HEK293T (cell line): Measurements from ENCODE around the gene TTC28.
"Not testable (repeated sequence)": the region's sequence is repeated elsewhere in the genome, so short reads cannot be mapped to it uniquely, and the experiment has no call there.

Source experiments
- CTCF ChIA-PET: fragments of 350-600 bp; formaldehyde crosslinking; extraction: SDS; loops from one replicate; lab custom pipeline; 2021; ENCODE audit warnings: antibody characterized with exemption, inconsistent platforms; lab: Yijun Ruan, JAX
- POLR2A ChIA-PET: fragments of 350-600 bp; formaldehyde crosslinking; extraction: SDS; loops from one replicate; lab custom pipeline; 2020; ENCODE audit warnings: antibody characterized with exemption, inconsistent platforms; lab: Yijun Ruan, JAX
- DNase-seq: peaks from one replicate; pipeline ENCODE4 v3.0.0; 2012; ENCODE audit warnings: mixed read lengths; ENCODE audit errors: extremely low spot score
- ARNT ChIP-seq: fragments of 450-650 bp; IDR thresholded peaks from 2 replicates; pipeline ENCODE4 v1.6.1; 2017; ENCODE audit warnings: mild to moderate bottlenecking
- BHLHE40 ChIP-seq: fragments of 450-650 bp; IDR thresholded peaks from 2 replicates; pipeline ENCODE4 v1.6.1; 2016; ENCODE audit warnings: mild to moderate bottlenecking, moderate library complexity, borderline replicate concordance
- CTBP1 ChIP-seq: fragments of 450-650 bp; IDR thresholded peaks from 2 replicates; pipeline ENCODE4 v1.6.1; 2016; ENCODE audit warnings: borderline replicate concordance
- ELF4 ChIP-seq: fragments of 450-650 bp; IDR thresholded peaks from 2 replicates; pipeline ENCODE4 v1.6.1; 2017; ENCODE audit warnings: antibody characterized with exemption
- FOXA1 ChIP-seq: fragments of 450-650 bp; IDR thresholded peaks from 2 replicates; pipeline ENCODE4 v1.6.1; 2016; ENCODE audit warnings: mild to moderate bottlenecking
- FOXK2 ChIP-seq: fragments of 450-650 bp; IDR thresholded peaks from 2 replicates; pipeline ENCODE4 v1.6.1; 2016; ENCODE audit warnings: mild to moderate bottlenecking
- FOXM1 ChIP-seq: fragments of 450-650 bp; IDR thresholded peaks from 2 replicates; pipeline ENCODE4 v1.6.1; 2017; ENCODE audit warnings: mild to moderate bottlenecking, borderline replicate concordance
- HDGF ChIP-seq: fragments of 450-650 bp; IDR thresholded peaks from 2 replicates; pipeline ENCODE4 v1.6.1; 2017; ENCODE audit warnings: antibody characterized with exemption, borderline replicate concordance
- L3MBTL2 ChIP-seq: fragments of 450-650 bp; conservative IDR thresholded peaks from 2 replicates; pipeline ENCODE4 v1.6.1; 2016; ENCODE audit warnings: mild to moderate bottlenecking
- LEF1 ChIP-seq: fragments of 450-650 bp; IDR thresholded peaks from 2 replicates; pipeline ENCODE4 v1.6.1; 2017; ENCODE audit warnings: mild to moderate bottlenecking, borderline replicate concordance
- NFRKB ChIP-seq: fragments of 450-650 bp; IDR thresholded peaks from 2 replicates; pipeline ENCODE4 v1.6.1; 2016; ENCODE audit warnings: mild to moderate bottlenecking, moderate library complexity
- SP1 ChIP-seq: fragments of 450-650 bp; IDR thresholded peaks from 2 replicates; pipeline ENCODE4 v1.6.1; 2017
- SUZ12 ChIP-seq: fragments of 450-650 bp; IDR thresholded peaks from 2 replicates; pipeline ENCODE4 v1.6.1; 2016; ENCODE audit warnings: mild to moderate bottlenecking
- TARDBP ChIP-seq: fragments of 450-650 bp; IDR thresholded peaks from 2 replicates; pipeline ENCODE4 v1.6.1; 2016
- ZNF384 ChIP-seq: fragments of 450-650 bp; IDR thresholded peaks from 2 replicates; pipeline ENCODE4 v1.6.1; 2016
- TF ChIP-seq, protein P1 (sequence below): fragments of 450-650 bp; IDR thresholded peaks from 2 replicates; pipeline ENCODE4 v1.6.1; 2016

The TTC28 gene

DNA sequence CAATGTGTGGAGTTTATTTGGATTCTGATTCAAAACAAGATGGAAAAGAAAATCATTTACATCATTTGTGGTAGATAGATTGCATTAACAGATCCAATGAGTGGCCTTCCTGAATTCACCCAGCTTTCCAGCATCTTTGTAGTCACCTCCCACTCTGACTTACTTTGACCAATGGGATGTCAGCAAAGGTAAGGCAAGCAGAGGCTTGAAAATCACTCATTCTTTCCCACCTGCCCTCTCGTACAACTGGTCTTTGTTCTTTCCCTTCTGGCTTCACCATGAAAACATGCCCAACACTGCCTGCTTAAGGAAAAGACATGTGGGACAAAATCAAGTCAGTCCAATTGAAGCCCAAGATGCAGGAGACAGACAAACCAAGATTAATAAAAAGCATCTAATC is 202.1 kb downstream of the TTC28 start:
- ChIA-PET CTCF (no interaction called here), POLR2A (no interaction called here)
- no peak for DNase-seq
- no peak for TF ChIP-seq TARDBP
- no peak for TF ChIP-seq HDGF
- no peak for TF ChIP-seq LEF1
- no peak for TF ChIP-seq SUZ12
- TF ChIP-seq, protein P1, sequence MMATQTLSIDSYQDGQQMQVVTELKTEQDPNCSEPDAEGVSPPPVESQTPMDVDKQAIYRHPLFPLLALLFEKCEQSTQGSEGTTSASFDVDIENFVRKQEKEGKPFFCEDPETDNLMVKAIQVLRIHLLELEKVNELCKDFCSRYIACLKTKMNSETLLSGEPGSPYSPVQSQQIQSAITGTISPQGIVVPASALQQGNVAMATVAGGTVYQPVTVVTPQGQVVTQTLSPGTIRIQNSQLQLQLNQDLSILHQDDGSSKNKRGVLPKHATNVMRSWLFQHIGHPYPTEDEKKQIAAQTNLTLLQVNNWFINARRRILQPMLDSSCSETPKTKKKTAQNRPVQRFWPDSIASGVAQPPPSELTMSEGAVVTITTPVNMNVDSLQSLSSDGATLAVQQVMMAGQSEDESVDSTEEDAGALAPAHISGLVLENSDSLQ: no peak
- no peak for TF ChIP-seq CTBP1
- TF ChIP-seq SP1: no peak
- no peak for TF ChIP-seq FOXA1
- no peak for TF ChIP-seq ELF4

DNA sequence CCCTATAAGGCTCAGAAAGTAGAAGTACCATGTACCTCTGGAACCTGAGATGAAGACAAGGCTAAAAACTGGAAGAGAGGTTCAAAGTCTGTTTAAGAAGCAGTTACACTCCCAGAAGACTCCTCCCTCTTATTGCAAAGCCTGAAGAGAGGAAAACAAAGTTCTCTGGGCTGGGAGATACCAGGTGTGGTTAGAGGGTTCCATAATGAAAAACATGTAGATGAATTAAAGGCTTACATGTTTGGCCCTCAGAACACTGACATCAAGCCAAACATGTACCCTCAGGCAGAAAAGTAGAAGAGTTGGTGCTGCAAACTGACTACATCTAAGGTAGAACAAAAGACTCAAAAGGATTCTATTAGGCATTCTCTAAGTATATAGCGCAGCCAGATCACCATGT is 205.3 kb downstream of the TTC28 start:
- DNase-seq: no peak
- CTCF ChIA-PET: no interaction called here
- POLR2A ChIA-PET: no interaction called here
- TF ChIP-seq FOXK2: no peak

DNA sequence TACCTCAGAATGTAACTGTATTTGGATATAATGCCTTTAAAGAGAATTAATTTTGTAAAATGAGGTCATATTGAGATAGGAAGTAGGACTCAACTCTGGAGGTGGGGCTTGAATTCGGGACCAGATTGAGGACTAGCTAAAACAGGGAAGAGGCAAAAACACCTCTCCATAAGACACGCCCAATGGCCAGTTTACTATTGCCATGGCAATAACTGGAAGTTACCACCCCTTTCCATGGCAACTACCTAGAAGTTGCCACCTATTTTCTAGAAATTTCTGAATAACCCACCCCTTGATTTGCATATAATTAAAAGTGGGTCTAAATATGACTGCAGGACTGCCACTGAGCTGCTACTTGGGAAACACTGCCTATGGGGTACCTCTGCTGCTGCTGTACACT is 206.4 kb downstream of the TTC28 start:
- DNase-seq: no peak
- CTCF ChIA-PET: no interaction called here
- POLR2A ChIA-PET: no interaction called here
- TF ChIP-seq L3MBTL2 (no peak), CTBP1 (no peak), FOXM1 (no peak), ZNF384 (no peak), SP1 (no peak), HDGF (no peak)
- TF ChIP-seq, protein P1: no peak

DNA sequence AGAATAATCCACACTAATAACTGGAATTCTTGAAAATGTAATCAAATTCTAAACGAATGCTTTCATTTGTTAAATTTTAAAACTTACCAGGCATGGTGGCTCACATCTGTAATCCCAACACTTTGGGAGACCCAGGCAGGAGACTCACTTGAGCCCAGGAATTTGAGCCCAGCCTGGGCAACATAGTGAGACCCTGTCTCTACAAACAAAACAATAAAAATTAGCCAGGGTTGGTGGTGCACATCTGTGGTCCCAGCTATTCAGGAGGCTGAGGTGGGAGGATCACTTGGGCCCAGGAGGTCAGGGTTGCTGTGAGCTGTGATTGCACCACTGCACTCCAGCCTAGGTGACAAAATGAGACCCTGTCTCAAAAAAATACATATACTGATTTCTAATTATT is 212.6 kb downstream of the TTC28 start:
- CTCF ChIA-PET, POLR2A ChIA-PET, DNase-seq: not testable (repeated sequence)

DNA sequence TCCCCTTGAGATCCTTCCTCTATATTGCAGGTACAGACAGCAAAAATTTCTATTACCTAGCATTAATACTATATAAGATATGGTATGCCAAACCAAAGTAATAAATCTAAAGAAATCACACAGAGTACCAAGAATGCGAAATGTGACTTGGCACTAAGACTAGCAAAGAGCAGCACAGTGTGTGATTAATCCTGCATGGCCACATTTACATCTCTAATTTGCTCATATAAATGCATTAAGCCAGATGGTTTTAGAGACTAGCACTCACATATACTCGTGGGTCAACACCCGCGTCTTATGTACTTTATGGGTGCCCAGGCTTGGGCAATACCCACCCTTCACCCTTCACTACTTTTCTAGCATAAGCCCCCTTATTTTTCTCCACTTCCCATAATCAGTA is 213.2 kb downstream of the TTC28 start:
- no peak for TF ChIP-seq LEF1
- TF ChIP-seq CTBP1: no peak
- TF ChIP-seq FOXA1: no peak
- no peak for TF ChIP-seq SP1
- TF ChIP-seq TARDBP: no peak
- no peak for TF ChIP-seq FOXM1
- TF ChIP-seq FOXK2: no peak
- TF ChIP-seq ELF4: no peak
- no peak for TF ChIP-seq HDGF
- TF ChIP-seq L3MBTL2: no peak
- no peak for TF ChIP-seq NFRKB
- TF ChIP-seq SUZ12: no peak
- no peak for TF ChIP-seq ARNT
- no peak for TF ChIP-seq ZNF384
- TF ChIP-seq BHLHE40: no peak
- TF ChIP-seq, protein P1: no peak
- ChIA-PET POLR2A (no interaction called here), CTCF (no interaction called here)
- DNase-seq: no peak

DNA sequence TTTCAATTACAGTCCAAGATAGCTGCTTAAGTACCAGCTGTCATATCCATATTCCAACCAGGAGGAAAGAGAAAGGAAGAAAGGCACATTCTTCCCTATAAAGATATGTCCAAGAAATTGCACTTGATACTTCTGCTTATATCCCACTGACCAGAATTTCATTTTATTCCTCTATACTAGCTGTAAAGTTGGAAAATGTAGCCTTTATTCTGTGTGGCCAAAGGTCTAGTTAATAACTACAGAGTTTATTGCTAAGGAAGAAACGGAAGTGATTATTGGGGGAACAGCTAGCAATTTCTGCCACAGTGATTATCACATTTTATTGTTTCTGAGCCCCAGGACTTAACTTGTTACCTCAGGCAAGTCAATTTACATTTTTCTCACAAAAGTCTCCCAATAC is 213.8 kb downstream of the TTC28 start:
- no peak for DNase-seq
- TF ChIP-seq ARNT: no peak
- TF ChIP-seq CTBP1: no peak
- no peak for TF ChIP-seq SUZ12
- TF ChIP-seq HDGF: no peak
- TF ChIP-seq BHLHE40: no peak
- TF ChIP-seq FOXK2: no peak
- TF ChIP-seq TARDBP: no peak
- ChIA-PET CTCF (no interaction called here), POLR2A (no interaction called here)

DNA sequence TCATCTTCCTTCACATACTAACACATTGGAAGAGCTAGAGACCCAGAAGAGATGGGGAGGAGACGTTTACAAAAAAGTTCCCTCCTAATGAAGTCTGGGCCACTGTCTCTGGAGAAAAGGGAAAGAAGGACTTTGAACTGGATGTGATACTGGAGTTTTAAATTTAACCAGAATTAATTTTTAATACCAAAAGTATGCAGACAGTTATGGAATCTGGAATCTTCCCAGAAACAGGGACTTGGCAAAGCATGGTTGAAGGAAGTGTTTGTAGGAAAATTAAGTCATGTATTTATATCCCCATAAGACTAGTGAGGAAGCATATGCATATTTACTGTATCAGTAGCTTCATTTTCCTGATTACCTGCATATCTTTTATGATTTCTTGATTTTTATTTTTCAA is 215.5 kb downstream of the TTC28 start:
- ChIA-PET CTCF (no interaction called here), POLR2A (no interaction called here)
- TF ChIP-seq CTBP1 (no peak), FOXM1 (no peak), HDGF (no peak), ARNT (no peak), ZNF384 (no peak), LEF1 (no peak), NFRKB (no peak), L3MBTL2 (no peak), TARDBP (no peak), FOXK2 (no peak), SP1 (no peak), FOXA1 (no peak), SUZ12 (no peak), ELF4 (no peak), BHLHE40 (no peak)
- TF ChIP-seq, protein P1: no peak
- no peak for DNase-seq

DNA sequence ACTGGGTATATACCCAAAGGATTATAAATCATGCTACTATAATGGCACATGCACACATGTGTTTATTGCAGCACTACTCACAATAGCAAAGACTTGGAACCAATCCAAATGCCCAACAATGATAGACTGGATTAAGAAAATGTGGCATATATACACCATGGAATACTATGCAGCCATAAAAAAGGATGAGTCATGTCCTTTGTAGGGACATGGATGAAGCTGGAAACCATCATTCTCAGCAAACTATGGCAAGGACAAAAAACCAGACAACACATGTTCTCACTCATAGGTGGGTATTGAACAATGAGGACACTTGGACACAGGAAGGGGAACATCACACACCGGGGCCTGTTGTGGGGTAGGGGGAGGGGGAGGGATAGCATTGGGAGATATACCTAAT is 216.2 kb downstream of the TTC28 start:
- DNase-seq, POLR2A ChIA-PET, CTCF ChIA-PET: not testable (repeated sequence)
